IMR-90 (cell line): ENCODE data around the gene TMEM214. TPM values are rescaled to one million over a fixed set of nuclear protein-coding genes. Genes with fewer than 3 reads are reported as not detected.

Experiments used
- ATAC-seq: fragments of 200-7000 bp; cut with Tn5 transposase; 2 replicates; pipeline ENCODE4 v1.9.1; 2020; ENCODE audit warnings: low read depth, mild to moderate bottlenecking, moderate library complexity
- BruUV-seq: library from RNA; stranded (reverse); fragments of 400-500 nt; replicated peaks from 2 replicates; lab custom pipeline; 2021; lab: Mats Ljungman, UMichigan
- CTCF ChIA-PET: fragments of 300-600 bp; formaldehyde crosslinking; extraction: SDS; loops from one replicate; lab custom pipeline; 2021; ENCODE audit warnings: antibody characterized with exemption; lab: Yijun Ruan, JAX
- POLR2A ChIA-PET: fragments of 300-600 bp; sonication (Branson Sonifier 250); formaldehyde crosslinking; loops from one replicate; lab custom pipeline; 2022; ENCODE audit warnings: antibody characterized with exemption; ENCODE audit not compliant: unreplicated experiment; lab: Charles Lee
- DNase-seq: peaks from one replicate; pipeline ENCODE4 v3.0.0; 2013
- H2AFZ ChIP-seq: replicated peaks from 2 replicates; pipeline ENCODE3; 2013; ENCODE audit warnings: low read length, mild to moderate bottlenecking; ENCODE audit not compliant: poor library complexity
- H2AK5ac ChIP-seq: 2 replicates; pipeline ENCODE4 v1.6.1; 2013; ENCODE audit warnings: low read depth, low read length, inconsistent platforms
- H2AK9ac ChIP-seq: replicated peaks from 2 replicates; pipeline ENCODE3; 2013; ENCODE audit warnings: mild to moderate bottlenecking, low read depth, low read length, moderate library complexity; ENCODE audit not compliant: poor library complexity
- H2BK120ac ChIP-seq: 2 replicates; pipeline ENCODE4 v1.6.1; 2013; ENCODE audit warnings: low read depth, low read length, inconsistent platforms
- H2BK15ac ChIP-seq: 3 replicates; pipeline ENCODE4 v1.6.1; 2013; ENCODE audit warnings: low read depth, low read length, inconsistent platforms
- H2BK20ac ChIP-seq: 2 replicates; pipeline ENCODE4 v1.6.1; 2013; ENCODE audit warnings: low read depth, mild to moderate bottlenecking, inconsistent platforms, low read length, moderate library complexity
- H2BK5ac ChIP-seq: 2 replicates; pipeline ENCODE4 v1.6.1; 2013; ENCODE audit warnings: mild to moderate bottlenecking, low read depth, low read length, inconsistent platforms; ENCODE audit not compliant: poor library complexity, severe bottlenecking
- H3K14ac ChIP-seq: replicated peaks from 2 replicates; pipeline ENCODE4 v1.6.1; 2013; ENCODE audit warnings: low read depth, low read length, inconsistent platforms
- H3K18ac ChIP-seq: 2 replicates; pipeline ENCODE4 v1.6.1; 2013; ENCODE audit warnings: low read depth, low read length, control low read depth
- H3K23ac ChIP-seq: 2 replicates; pipeline ENCODE4 v1.6.1; 2013; ENCODE audit warnings: low read depth, low read length, inconsistent platforms
- H3K27ac ChIP-seq: 2 replicates; pipeline ENCODE4 v1.5.1; 2013; ENCODE audit warnings: mild to moderate bottlenecking, control low read depth, low read length; ENCODE audit not compliant: insufficient read depth
- H3K27me3 ChIP-seq: 2 replicates; pipeline ENCODE4 v1.6.1; 2013; ENCODE audit warnings: low read length; ENCODE audit not compliant: control insufficient read depth, insufficient read depth
- H3K36me3 ChIP-seq: 2 replicates; pipeline ENCODE4 v1.6.1; 2013; ENCODE audit warnings: low read length, mixed read lengths; ENCODE audit not compliant: control insufficient read depth, insufficient read depth
- H3K4ac ChIP-seq: 2 replicates; pipeline ENCODE4 v1.6.1; 2013; ENCODE audit warnings: low read depth, low read length, inconsistent platforms
- H3K4me1 ChIP-seq: 2 replicates; pipeline ENCODE4 v1.6.1; 2013; ENCODE audit warnings: low read length, mixed read lengths; ENCODE audit not compliant: control insufficient read depth, insufficient read depth
- H3K4me2 ChIP-seq: 2 replicates; pipeline ENCODE4 v1.6.1; 2013; ENCODE audit warnings: low read depth, mild to moderate bottlenecking, control low read depth, low read length, moderate library complexity
- H3K4me3 ChIP-seq: 2 replicates; pipeline ENCODE4 v1.5.1; 2013; ENCODE audit warnings: low read depth, mild to moderate bottlenecking, control low read depth, low read length, moderate library complexity; ENCODE audit not compliant: insufficient read depth
- H3K56ac ChIP-seq: 2 replicates; pipeline ENCODE4 v1.6.1; 2013; ENCODE audit warnings: low read length, inconsistent platforms; ENCODE audit not compliant: insufficient read depth; ENCODE audit errors: extremely low read depth
- H3K79me1 ChIP-seq, 2 experiments: 2 replicates each; pipeline ENCODE4 v1.6.1; 2013; ENCODE audit warnings: low read length in 2 of 2, inconsistent platforms in 1 of 2, low read depth in 1 of 2
- H3K9ac ChIP-seq: 2 replicates; pipeline ENCODE4 v1.6.1; 2013; ENCODE audit warnings: low read depth, low read length, control low read depth
- H3K9me1 ChIP-seq: 2 replicates; pipeline ENCODE4 v1.6.1; 2013; ENCODE audit warnings: low read length, inconsistent platforms; ENCODE audit not compliant: insufficient read depth
- H3K9me3 ChIP-seq: 2 replicates; pipeline ENCODE4 v1.6.1; 2013; ENCODE audit warnings: low read length; ENCODE audit not compliant: control insufficient read depth, insufficient read depth
- H4K20me1 ChIP-seq: 2 replicates; pipeline ENCODE4 v1.6.1; 2013; ENCODE audit warnings: low read length, inconsistent platforms; ENCODE audit not compliant: insufficient read depth
- H4K5ac ChIP-seq: 2 replicates; pipeline ENCODE4 v1.6.1; 2013; ENCODE audit warnings: mild to moderate bottlenecking, low read depth, low read length, control low read depth
- H4K8ac ChIP-seq, 2 experiments: 2 replicates each; pipeline ENCODE4 v1.6.1; 2013; ENCODE audit warnings: low read depth in 2 of 2, low read length in 2 of 2, control low read depth in 1 of 2, inconsistent platforms in 1 of 2
- H4K91ac ChIP-seq: 2 replicates; pipeline ENCODE4 v1.6.1; 2013; ENCODE audit warnings: low read depth, low read length, inconsistent platforms; ENCODE audit not compliant: insufficient read depth
- CEBPB ChIP-seq: IDR thresholded peaks from 2 replicates; pipeline ENCODE4 v1.6.1; 2012; ENCODE audit warnings: low read depth, low read length, improper control_type of control experiment
- CHD1 ChIP-seq: IDR thresholded peaks from 2 replicates; pipeline ENCODE4 v1.6.1; 2012; ENCODE audit warnings: low read depth, low read length, improper control_type of control experiment
- CTCF ChIP-seq: conservative IDR thresholded peaks from 2 replicates; pipeline ENCODE4 v1.5.1; 2012; ENCODE audit warnings: mild to moderate bottlenecking, low read depth, low read length, improper control_type of control experiment
- ELK1 ChIP-seq: fragments of 150-350 bp; IDR thresholded peaks from 2 replicates; pipeline ENCODE4 v1.6.1; 2016; ENCODE audit warnings: low read depth, mild to moderate bottlenecking, low read length, moderate library complexity, borderline replicate concordance
- FOS ChIP-seq: fragments of 150-350 bp; IDR thresholded peaks from 2 replicates; pipeline ENCODE4 v1.6.1; 2016; ENCODE audit warnings: low read depth, low read length
- MAFK ChIP-seq: IDR thresholded peaks from 2 replicates; pipeline ENCODE4 v1.6.1; 2012; ENCODE audit warnings: low read depth, low read length, improper control_type of control experiment
- MAZ ChIP-seq: IDR thresholded peaks from 2 replicates; pipeline ENCODE4 v1.6.1; 2012; ENCODE audit warnings: low read depth, mild to moderate bottlenecking, low read length, improper control_type of control experiment, moderate library complexity, borderline replicate concordance
- MXI1 ChIP-seq: IDR thresholded peaks from 2 replicates; pipeline ENCODE4 v1.6.1; 2012; ENCODE audit warnings: low read depth, mild to moderate bottlenecking, low read length, moderate library complexity, borderline replicate concordance
- NFE2L2 ChIP-seq: fragments of 150-350 bp; IDR thresholded peaks from 2 replicates; pipeline ENCODE4 v1.6.1; 2016; ENCODE audit warnings: low read depth, mild to moderate bottlenecking, low read length
- POLR2A ChIP-seq: IDR thresholded peaks from 2 replicates; pipeline ENCODE4 v1.6.1; 2012; ENCODE audit warnings: mild to moderate bottlenecking, low read depth, low read length
- RFX5 ChIP-seq: IDR thresholded peaks from 2 replicates; pipeline ENCODE4 v1.8.0; 2012; ENCODE audit warnings: low read depth, mild to moderate bottlenecking, low read length, moderate library complexity
- SMC3 ChIP-seq: fragments of 150-350 bp; IDR thresholded peaks from 2 replicates; pipeline ENCODE4 v1.6.1; 2016; ENCODE audit warnings: low read depth, mild to moderate bottlenecking, antibody characterized with exemption, low read length, moderate library complexity
- WGBS, 2 experiments: methylation state at CpG; one replicate each; pipeline versions ENCODE4 v1.1.5 to v1.1.7; 2013; ENCODE audit warnings: missing lambda C conversion rate in 2 of 2; ENCODE audit not compliant: insufficient read length in 1 of 2; ENCODE audit errors: extremely low coverage in 2 of 2; 5-methylcytosine and 5-hydroxymethylcytosine counted together
- dilution Hi-C: fragments of 300-500 bp; cut with HindIII; formaldehyde crosslinking; loops from one replicate; pipeline ENCODE4 v1.14.3; 2018; ENCODE audit warnings: low sequenced_read_pairs; ENCODE audit not compliant: unreplicated experiment
- in situ Hi-C: fragments of 300-500 bp; cut with MboI; formaldehyde crosslinking; loops from 3 replicates; pipeline ENCODE4 v1.14.3; 2019; ENCODE audit warnings: low sequenced_read_pairs, inconsistent platforms, mixed read lengths
- intact Hi-C: fragments of 100-400 bp; cut with micrococcal nuclease; formaldehyde crosslinking; loops from 2 replicates; pipeline ENCODE4 v1.10.0; 2022
- polyA plus RNA-seq, 3 experiments: library from polyadenylated mRNA; depleted of rRNA; stranded (reverse); fragments of >200 nt; gene quantifications; 2 replicates each; pipeline ENCODE4 v1.2.3, GENCODE V29; 2012; ENCODE audit warnings: low replicate concordance in 1 of 3
- total RNA-seq: library from RNA; depleted of rRNA; stranded (reverse); fragments of >200 nt; gene quantifications from 2 replicates; pipeline ENCODE4 v1.2.3, GENCODE V29; 2012

The TMEM214 gene
- total and polyA plus RNA-seq, 2 of the 4 experiments (the other 2 are of a cell fraction): 32.1 to 121 TPM

- peaks cover 9 to 30% of the 10 kb centered on the region in 2 experiments for H3K79me1 ChIP-seq
- no TSS peak for BruUV-seq
- 67% methylated on average over 1 of the region's 7 CpGs; no CpG with 5 or more reads in 1 of the 2 experiments for WGBS, 2 experiments
Measured at GRCh38 chr2:27023740-27024139, 9.0 kb upstream of the TMEM214 start.

More at GRCh38 chr2:27023740-27024139, 9.0 kb upstream of the TMEM214 start:
- intact Hi-C loops: no loop called here
- peaks cover 11% of the 10 kb centered on the region; the same call in 1 of the 2 replicates for H4K20me1 ChIP-seq
- no peak overlapping the region for H2AK5ac ChIP-seq
- CTCF ChIA-PET: no interaction called here
- H3K4me2 ChIP-seq: no peak overlapping the region
- H4K8ac ChIP-seq: no peak overlapping the region
- H3K27ac ChIP-seq: no peak overlapping the region
- H3K4ac ChIP-seq: no peak overlapping the region
- no peak overlapping the region for H3K18ac ChIP-seq
- no peak overlapping the region for H2BK15ac ChIP-seq
- H3K4me1 ChIP-seq: peaks cover 10% of the 10 kb centered on the region; the same call in 1 of the 2 replicates
- dilution Hi-C loops: no loop called here
- no peak overlapping the region for H3K23ac ChIP-seq
- H3K27me3 ChIP-seq: no peaks in the 10 kb centered on the region
- in situ Hi-C loops: no loop called here
- H3K4me3 ChIP-seq: no peak overlapping the region
- no peaks in the 10 kb centered on the region for H3K9me3 ChIP-seq
- TF ChIP-seq POLR2A (no peak), CHD1 (no peak), MXI1 (no peak), MAFK (no peak), CEBPB (no peak), ELK1 (no peak), MAZ (no peak), NFE2L2 (no peak), SMC3 (no peak), CTCF (no peak), RFX5 (no peak), FOS (no peak)
- H4K91ac ChIP-seq: no peak overlapping the region
- peaks cover 13% of the 10 kb centered on the region for H3K9me1 ChIP-seq
- DNase-seq: no peak
- no peak overlapping the region for H2BK5ac ChIP-seq
- H2BK120ac ChIP-seq: no peak overlapping the region
- H2AK9ac ChIP-seq: no peak overlapping the region
- H3K9ac ChIP-seq: no peak overlapping the region
- H2AFZ ChIP-seq: no peak overlapping the region
- POLR2A ChIA-PET: no interaction called here
- H3K36me3 ChIP-seq: peaks cover 37% of the 10 kb centered on the region
- H3K14ac ChIP-seq: no peak overlapping the region
- H3K56ac ChIP-seq: no peak overlapping the region
- H2BK20ac ChIP-seq: no peak overlapping the region
- no peak overlapping the region for H4K5ac ChIP-seq
- no peak for ATAC-seq
